HUES6 (cell line): ENCODE measurements around the gene GREM1.

Experiments
- H3K27ac ChIP-seq: 2 replicates; pipeline ENCODE4 v1.7.0; 2013; ENCODE audit warnings: low read depth, mild to moderate bottlenecking, low read length, inconsistent platforms
- H3K27me3 ChIP-seq: 2 replicates; pipeline ENCODE4 v1.6.1; 2013; ENCODE audit warnings: low read length; ENCODE audit not compliant: control insufficient read depth, insufficient read depth
- H3K36me3 ChIP-seq: 2 replicates; pipeline ENCODE4 v1.6.1; 2013; ENCODE audit warnings: low read length; ENCODE audit not compliant: control insufficient read depth, insufficient read depth
- H3K4me1 ChIP-seq: 2 replicates; pipeline ENCODE4 v1.6.1; 2013; ENCODE audit warnings: low read length; ENCODE audit not compliant: control insufficient read depth, insufficient read depth
- H3K4me3 ChIP-seq: 2 replicates; pipeline ENCODE4 v1.5.1; 2013; ENCODE audit warnings: low read depth, low read length
- H3K9ac ChIP-seq: one replicate; pipeline ENCODE4 v1.6.1; 2013; ENCODE audit warnings: mild to moderate bottlenecking, low read length
- H3K9me3 ChIP-seq: 2 replicates; pipeline ENCODE4 v1.6.1; 2013; ENCODE audit warnings: low read depth, low read length; ENCODE audit not compliant: control insufficient read depth, insufficient read depth

GREM1 gene

DNA sequence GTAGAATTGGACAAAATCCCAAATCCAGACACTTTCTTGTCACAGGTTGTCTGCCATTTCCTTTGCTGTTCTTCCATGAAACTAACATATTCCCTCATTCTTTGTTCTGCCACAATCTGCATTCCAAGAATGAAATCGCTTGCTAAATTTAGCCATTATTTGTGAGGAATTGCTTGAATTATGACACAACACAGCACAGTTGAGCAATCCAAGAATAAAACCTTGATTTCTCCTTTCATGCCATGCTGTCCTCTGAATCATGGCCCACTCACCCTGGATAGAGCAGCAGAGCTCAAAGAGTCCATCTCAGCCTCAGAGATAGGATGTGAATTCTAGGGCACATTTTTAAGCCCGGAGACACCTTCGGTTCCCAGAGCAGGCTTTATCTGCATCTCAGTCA lies 35.2 kb upstream of the GREM1 start:
- H3K9ac ChIP-seq: no peak overlapping the region
- peaks cover 10% of the 10 kb centered on the region for H3K4me1 ChIP-seq
- no peak overlapping the region for H3K27ac ChIP-seq
- no peaks in the 10 kb centered on the region for H3K36me3 ChIP-seq
- peaks cover 2% of the 10 kb centered on the region; the same call in 1 of the 2 replicates for H3K9me3 ChIP-seq
- H3K27me3 ChIP-seq: no peaks in the 10 kb centered on the region
- H3K4me3 ChIP-seq: no peak overlapping the region

DNA sequence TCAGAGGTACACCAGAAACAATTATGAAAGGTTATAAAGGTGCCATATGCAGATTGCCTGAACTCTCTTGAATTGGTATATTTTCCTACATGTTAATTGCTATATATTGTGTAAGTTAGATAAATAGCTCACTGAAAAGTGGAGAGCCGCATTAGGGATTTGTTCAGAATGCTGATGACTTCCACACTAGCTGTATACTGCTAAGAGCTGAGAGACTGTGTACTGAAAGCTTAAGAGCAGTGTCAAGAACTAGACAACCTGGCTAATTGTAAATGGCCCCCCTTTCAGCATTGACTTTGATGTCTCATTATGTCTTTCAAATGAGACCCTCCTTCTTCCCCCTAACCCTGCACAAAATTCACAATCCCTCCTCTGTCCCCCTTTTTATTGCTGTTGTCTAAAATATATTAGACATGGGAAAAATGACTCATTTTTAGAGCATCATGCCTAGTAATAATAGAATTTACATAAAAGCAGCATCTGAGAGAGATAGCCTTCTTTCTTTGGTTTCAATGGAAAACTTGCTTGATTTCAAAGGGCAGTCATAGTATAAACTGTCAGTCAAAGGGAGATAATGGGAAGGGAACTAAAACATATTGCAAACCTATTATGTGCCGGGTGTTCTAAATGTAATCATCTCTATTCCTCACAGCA lies 34.7 kb upstream of the GREM1 start:
- Histone ChIP-seq H3K9ac (no peak overlapping the region), H3K36me3 (no peaks in the 10 kb centered on the region), H3K27me3 (no peaks in the 10 kb centered on the region), H3K9me3 (peaks cover 2% of the 10 kb centered on the region; the same call in 1 of the 2 replicates), H3K27ac (no peak overlapping the region), H3K4me1 (peaks cover 6% of the 10 kb centered on the region; the same call in 1 of the 2 replicates), H3K4me3 (no peak overlapping the region)

DNA sequence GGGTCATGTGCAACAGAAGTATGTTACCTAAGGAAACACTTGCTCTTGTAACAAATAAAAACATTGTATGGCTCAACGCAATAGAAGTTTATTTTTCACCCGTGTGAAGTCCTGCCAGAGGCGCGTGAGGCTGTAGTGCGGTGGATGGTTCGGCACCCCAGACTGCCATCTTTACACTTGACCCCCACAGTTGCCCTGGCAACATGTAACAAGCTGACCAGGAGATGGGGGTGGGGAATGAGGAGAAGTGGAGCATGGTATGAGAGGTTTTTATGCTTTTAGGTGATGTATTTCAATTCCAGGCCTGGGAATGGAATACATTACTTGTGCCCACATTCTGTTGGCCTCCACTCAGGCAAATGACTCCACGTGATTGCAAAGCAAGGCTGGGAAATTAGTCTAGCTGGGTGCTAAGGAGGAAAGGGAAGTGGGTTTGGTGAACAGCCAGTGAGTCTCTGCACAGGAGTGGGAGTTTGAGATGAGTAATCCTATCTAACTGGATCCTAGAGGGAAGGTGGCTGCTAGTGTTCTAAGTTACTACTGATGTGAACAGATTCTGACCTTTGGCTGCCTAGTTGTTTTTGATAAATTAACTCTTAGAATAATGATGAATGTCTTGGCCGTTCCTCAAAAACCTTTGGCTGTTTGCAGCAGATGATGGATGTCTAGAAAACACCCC lies 33.8 kb upstream of the GREM1 start:
- Histone ChIP-seq H3K4me3 (no peak overlapping the region), H3K9me3 (peaks cover 2% of the 10 kb centered on the region; the same call in 1 of the 2 replicates), H3K27me3 (no peaks in the 10 kb centered on the region), H3K4me1 (peaks cover 6% of the 10 kb centered on the region; the same call in 1 of the 2 replicates), H3K36me3 (no peaks in the 10 kb centered on the region), H3K27ac (no peak overlapping the region), H3K9ac (no peak overlapping the region)

GRCh38 chr15:32685576-32685975 lies 32.2 kb upstream of the GREM1 start:
- Histone ChIP-seq H3K9ac (no peak overlapping the region), H3K9me3 (peaks cover 2% of the 10 kb centered on the region; the same call in 1 of the 2 replicates)

DNA sequence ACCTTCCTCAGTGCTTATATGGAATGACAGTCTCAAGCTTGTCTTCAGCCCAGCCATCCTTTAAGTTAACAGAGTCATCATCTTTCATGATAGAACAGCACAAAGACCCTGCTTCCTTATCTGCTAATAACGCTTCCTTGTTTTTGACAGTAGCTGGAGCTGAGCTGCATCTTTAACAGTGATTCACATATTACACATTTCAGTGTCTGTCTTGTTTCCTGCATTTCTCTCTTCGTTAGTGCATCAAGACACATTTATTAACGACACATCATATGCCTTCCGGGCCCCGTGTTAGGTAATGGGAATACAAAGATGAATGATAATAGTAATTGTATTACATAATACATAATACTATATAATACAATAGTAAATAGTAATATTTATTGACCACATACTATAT lies 30.2 kb upstream of the GREM1 start:
- Histone ChIP-seq H3K36me3 (no peaks in the 10 kb centered on the region), H3K27me3 (no peaks in the 10 kb centered on the region), H3K9me3 (peaks cover 2% of the 10 kb centered on the region; the same call in 1 of the 2 replicates), H3K4me3 (no peak overlapping the region), H3K4me1 (peaks cover 6% of the 10 kb centered on the region; the same call in 1 of the 2 replicates), H3K27ac (no peak overlapping the region), H3K9ac (no peak overlapping the region)

More at GRCh38 chr15:32685576-32685975, 32.2 kb upstream of the GREM1 start:
- Histone ChIP-seq H3K27ac (no peak overlapping the region), H3K4me1 (peaks cover 6% of the 10 kb centered on the region; the same call in 1 of the 2 replicates), H3K36me3 (no peaks in the 10 kb centered on the region), H3K27me3 (no peaks in the 10 kb centered on the region), H3K4me3 (no peak overlapping the region)

DNA sequence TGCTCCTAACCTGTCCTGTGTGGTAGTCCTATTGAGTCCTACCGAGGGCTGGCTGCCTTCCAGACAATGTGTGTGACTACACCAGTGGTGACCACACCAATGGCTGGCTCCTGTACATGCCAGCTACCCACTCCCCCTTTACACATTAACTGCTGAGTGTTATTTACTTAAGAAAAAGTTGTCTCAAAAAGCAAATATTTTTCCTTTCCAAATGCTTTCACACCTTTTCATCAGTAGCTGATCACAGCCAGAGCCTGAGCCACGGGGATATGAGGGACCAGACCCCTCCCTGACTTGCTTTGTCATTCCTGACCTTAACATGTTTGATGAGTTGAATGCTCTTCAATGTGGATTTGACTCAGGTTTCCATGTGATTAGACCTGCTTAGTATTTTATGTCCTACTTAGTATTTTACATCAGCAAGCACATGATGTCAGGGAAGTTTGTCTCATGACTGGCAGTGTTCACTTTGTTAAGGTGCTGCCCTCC lies 29.6 kb upstream of the GREM1 start:
- Histone ChIP-seq H3K27ac (no peak overlapping the region), H3K27me3 (no peaks in the 10 kb centered on the region), H3K4me1 (peaks cover 6% of the 10 kb centered on the region; the same call in 1 of the 2 replicates), H3K9ac (no peak overlapping the region), H3K4me3 (no peak overlapping the region), H3K9me3 (peaks cover 2% of the 10 kb centered on the region; the same call in 1 of the 2 replicates), H3K36me3 (no peaks in the 10 kb centered on the region)

- Histone ChIP-seq H3K27ac (no peak overlapping the region), H3K9me3 (peaks cover 2% of the 10 kb centered on the region; the same call in 1 of the 2 replicates), H3K36me3 (no peaks in the 10 kb centered on the region), H3K27me3 (no peaks in the 10 kb centered on the region), H3K9ac (no peak overlapping the region), H3K4me3 (no peak overlapping the region), H3K4me1 (no peaks in the 10 kb centered on the region)
Measured at GRCh38 chr15:32690941-32691688, 26.7 kb upstream of the GREM1 start.

DNA sequence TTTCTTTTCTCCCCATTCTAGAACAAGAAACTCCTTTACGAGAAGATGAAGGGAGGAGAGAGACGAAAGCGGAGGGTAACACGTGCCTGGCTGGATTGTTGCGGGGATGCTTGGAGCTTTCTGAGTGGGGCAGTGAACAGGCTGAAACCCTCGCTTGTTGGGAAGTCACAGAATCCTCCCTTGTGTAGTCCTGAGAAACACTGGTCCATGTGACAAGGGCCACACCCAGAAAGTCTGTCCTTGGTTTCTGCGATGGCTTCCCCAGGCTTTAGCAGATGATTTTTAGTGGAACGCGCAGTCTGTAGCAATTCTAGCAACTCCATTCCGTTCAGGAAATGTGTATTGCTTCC lies 26.1 kb upstream of the GREM1 start:
- Histone ChIP-seq H3K9ac (no peak overlapping the region), H3K36me3 (no peaks in the 10 kb centered on the region), H3K4me1 (no peaks in the 10 kb centered on the region), H3K27ac (no peak overlapping the region), H3K9me3 (no peaks in the 10 kb centered on the region), H3K27me3 (no peaks in the 10 kb centered on the region), H3K4me3 (no peak overlapping the region)

- Histone ChIP-seq H3K9ac (no peak overlapping the region), H3K27ac (no peak overlapping the region), H3K27me3 (no peaks in the 10 kb centered on the region), H3K36me3 (no peaks in the 10 kb centered on the region), H3K4me1 (no peaks in the 10 kb centered on the region), H3K9me3 (no peaks in the 10 kb centered on the region), H3K4me3 (no peak overlapping the region)
Measured at GRCh38 chr15:32692286-32692685, 25.5 kb upstream of the GREM1 start.

GRCh38 chr15:32694222-32694983 lies 23.4 kb upstream of the GREM1 start:
- H3K36me3 ChIP-seq: no peaks in the 10 kb centered on the region
- no peaks in the 10 kb centered on the region for H3K4me1 ChIP-seq
- no peak overlapping the region for H3K27ac ChIP-seq
- no peak overlapping the region for H3K9ac ChIP-seq
- H3K9me3 ChIP-seq: no peaks in the 10 kb centered on the region
- H3K27me3 ChIP-seq: no peaks in the 10 kb centered on the region
- H3K4me3 ChIP-seq: no peak overlapping the region
